ENCODE results near the gene DNAJB5.

The DNAJB5 gene

GRCh38 chr9:34976992-34977391 lies 12.6 kb upstream of the DNAJB5 start:
- no peaks in the 10 kb centered on the region for H3K4me1 ChIP-seq (ENCODE audit: control insufficient read depth, insufficient read depth, low read depth, low read length)
- H2BK5ac ChIP-seq (ENCODE audit: low read depth, low read length, poor library complexity, severe bottlenecking): no peak overlapping the region
- peaks cover 66 to 67% of the 10 kb centered on the region in 2 experiments for H3K27me3 ChIP-seq (ENCODE audit: control insufficient read depth in 1 of 2, insufficient read depth in 1 of 2, low read length in 2 of 2)
- no peak overlapping the region for H2BK120ac ChIP-seq (ENCODE audit: low read depth, low read length)
- H3K9ac ChIP-seq (ENCODE audit: low read length): no peak overlapping the region
- no peak overlapping the region for H2AK5ac ChIP-seq (ENCODE audit: low read length, severe bottlenecking)
- H4K91ac ChIP-seq (ENCODE audit: low read length): no peak overlapping the region
- H2BK15ac ChIP-seq (ENCODE audit: low read depth, poor library complexity, severe bottlenecking): no peak overlapping the region
- H4K8ac ChIP-seq (ENCODE audit: low read length): no peak overlapping the region
- no peak overlapping the region for H3K14ac ChIP-seq (ENCODE audit: low read length in 2 of 2)
- 92% methylated on average over 10 of the region's 11 CpGs for WGBS
- H3K18ac ChIP-seq (ENCODE audit: low read depth in 1 of 2, low read length in 2 of 2): no peak overlapping the region
- DNase-seq: no peak
- no peak overlapping the region for H2AFZ ChIP-seq (ENCODE audit: low read depth, low read length)
- no peak overlapping the region for H3K27ac ChIP-seq (ENCODE audit: low read length, poor library complexity, severe bottlenecking)
- H3K36me3 ChIP-seq (ENCODE audit: control insufficient read depth in 1 of 2, insufficient read depth in 2 of 2, low read depth in 1 of 2, low read length in 2 of 2): no peaks in the 10 kb centered on the region
- no peaks in the 10 kb centered on the region for H3K79me1 ChIP-seq (replicated peaks; ENCODE audit: low read length, poor library complexity, severe bottlenecking)
- H3K9me3 ChIP-seq (ENCODE audit: control insufficient read depth, low read length): no peaks in the 10 kb centered on the region
- H2BK12ac ChIP-seq (ENCODE audit: low read length in 2 of 2): no peak overlapping the region
- no peak overlapping the region for H3K23ac ChIP-seq (ENCODE audit: low read length in 2 of 2)
- no peak overlapping the region for H3K4ac ChIP-seq (ENCODE audit: low read depth in 1 of 2, low read length in 2 of 2)
- no peak overlapping the region for H3K4me2 ChIP-seq (ENCODE audit: low read length, poor library complexity, severe bottlenecking)
- no peak overlapping the region for H3K4me3 ChIP-seq (ENCODE audit: insufficient read depth in 1 of 2, low read depth in 1 of 2, low read length in 2 of 2)

- H3K14ac ChIP-seq (ENCODE audit: low read length in 2 of 2): no peak overlapping the region
- no peak overlapping the region for H3K4me3 ChIP-seq (ENCODE audit: insufficient read depth in 1 of 2, low read depth in 1 of 2, low read length in 2 of 2)
- no peaks in the 10 kb centered on the region for H3K79me1 ChIP-seq (replicated peaks; ENCODE audit: low read length, poor library complexity, severe bottlenecking)
- H2AK5ac ChIP-seq (ENCODE audit: low read length, severe bottlenecking): no peak overlapping the region
- H2BK12ac ChIP-seq (ENCODE audit: low read length in 2 of 2): no peak overlapping the region
- no peak overlapping the region for H3K4me2 ChIP-seq (ENCODE audit: low read length, poor library complexity, severe bottlenecking)
- no peaks in the 10 kb centered on the region for H3K36me3 ChIP-seq (ENCODE audit: control insufficient read depth in 1 of 2, insufficient read depth in 2 of 2, low read depth in 1 of 2, low read length in 2 of 2)
- no peak overlapping the region for H3K18ac ChIP-seq (ENCODE audit: low read depth in 1 of 2, low read length in 2 of 2)
- no peak overlapping the region for H4K91ac ChIP-seq (ENCODE audit: low read length)
- H3K27me3 ChIP-seq (ENCODE audit: control insufficient read depth in 1 of 2, insufficient read depth in 1 of 2, low read length in 2 of 2): peaks cover 61 to 66% of the 10 kb centered on the region in 2 experiments
- no peak overlapping the region for H4K8ac ChIP-seq (ENCODE audit: low read length)
- no peak overlapping the region for H3K23ac ChIP-seq (ENCODE audit: low read length in 2 of 2)
- H2AFZ ChIP-seq (ENCODE audit: low read depth, low read length): no peak overlapping the region
- DNase-seq: no peak
- no peaks in the 10 kb centered on the region for H3K4me1 ChIP-seq (ENCODE audit: control insufficient read depth, insufficient read depth, low read depth, low read length)
- no peaks in the 10 kb centered on the region for H3K9me3 ChIP-seq (ENCODE audit: control insufficient read depth, low read length)
- no peak overlapping the region for H2BK15ac ChIP-seq (ENCODE audit: low read depth, poor library complexity, severe bottlenecking)
- 71% methylated on average over 8 of the region's 11 CpGs for WGBS
- H3K4ac ChIP-seq (ENCODE audit: low read depth in 1 of 2, low read length in 2 of 2): no peak overlapping the region
- H2BK120ac ChIP-seq (ENCODE audit: low read depth, low read length): no peak overlapping the region
- no peak overlapping the region for H3K9ac ChIP-seq (ENCODE audit: low read length)
- no peak overlapping the region for H2BK5ac ChIP-seq (ENCODE audit: low read depth, low read length, poor library complexity, severe bottlenecking)
- H3K27ac ChIP-seq (ENCODE audit: low read length, poor library complexity, severe bottlenecking): no peak overlapping the region
These were observed 9.3 kb upstream of the DNAJB5 start for GRCh38 chr9:34980181-34980761.

GRCh38 chr9:34982361-34982760 lies 7.2 kb upstream of the DNAJB5 start:
- no peak overlapping the region for H2BK12ac ChIP-seq (ENCODE audit: low read length in 2 of 2)
- no peak overlapping the region for H2BK5ac ChIP-seq (ENCODE audit: low read depth, low read length, poor library complexity, severe bottlenecking)
- no peak overlapping the region for H3K4me2 ChIP-seq (ENCODE audit: low read length, poor library complexity, severe bottlenecking)
- H3K36me3 ChIP-seq (ENCODE audit: control insufficient read depth in 1 of 2, insufficient read depth in 2 of 2, low read depth in 1 of 2, low read length in 2 of 2): no peaks in the 10 kb centered on the region
- no peak overlapping the region for H3K14ac ChIP-seq (ENCODE audit: low read length in 2 of 2)
- H3K4ac ChIP-seq (ENCODE audit: low read depth in 1 of 2, low read length in 2 of 2): no peak overlapping the region
- H3K4me3 ChIP-seq (ENCODE audit: insufficient read depth in 1 of 2, low read depth in 1 of 2, low read length in 2 of 2): no peak overlapping the region
- H2BK15ac ChIP-seq (ENCODE audit: low read depth, poor library complexity, severe bottlenecking): no peak overlapping the region
- no peak overlapping the region for H3K27ac ChIP-seq (ENCODE audit: low read length, poor library complexity, severe bottlenecking)
- DNase-seq: no peak
- no peak overlapping the region for H4K8ac ChIP-seq (ENCODE audit: low read length)
- no peaks in the 10 kb centered on the region for H3K9me3 ChIP-seq (ENCODE audit: control insufficient read depth, low read length)
- no peak overlapping the region for H3K9ac ChIP-seq (ENCODE audit: low read length)
- no peak overlapping the region for H2AK5ac ChIP-seq (ENCODE audit: low read length, severe bottlenecking)
- H2BK120ac ChIP-seq (ENCODE audit: low read depth, low read length): no peak overlapping the region
- no peak overlapping the region for H2AFZ ChIP-seq (ENCODE audit: low read depth, low read length)
- WGBS: 79% methylated on average over 7 of the region's 7 CpGs
- no peak overlapping the region for H3K18ac ChIP-seq (ENCODE audit: low read depth in 1 of 2, low read length in 2 of 2)
- H3K4me1 ChIP-seq (ENCODE audit: control insufficient read depth, insufficient read depth, low read depth, low read length): peaks cover 7% of the 10 kb centered on the region
- no peak overlapping the region for H3K23ac ChIP-seq (ENCODE audit: low read length in 2 of 2)
- H4K91ac ChIP-seq (ENCODE audit: low read length): no peak overlapping the region
- H3K27me3 ChIP-seq (ENCODE audit: control insufficient read depth in 1 of 2, insufficient read depth in 1 of 2, low read length in 2 of 2): peaks cover 41 to 53% of the 10 kb centered on the region in 2 experiments
- no peaks in the 10 kb centered on the region for H3K79me1 ChIP-seq (replicated peaks; ENCODE audit: low read length, poor library complexity, severe bottlenecking)

GRCh38 chr9:34983209-34983608 lies 6.3 kb upstream of the DNAJB5 start:
- Histone ChIP-seq H2BK5ac (ENCODE audit: low read depth, low read length, poor library complexity, severe bottlenecking) (no peak overlapping the region), H3K23ac (ENCODE audit: low read length in 2 of 2) (no peak overlapping the region), H3K79me1 (replicated peaks; ENCODE audit: low read length, poor library complexity, severe bottlenecking) (no peaks in the 10 kb centered on the region), H3K36me3 (ENCODE audit: control insufficient read depth in 1 of 2, insufficient read depth in 2 of 2, low read depth in 1 of 2, low read length in 2 of 2) (no peaks in the 10 kb centered on the region), H2BK15ac (ENCODE audit: low read depth, poor library complexity, severe bottlenecking) (no peak overlapping the region), H3K27me3 (ENCODE audit: control insufficient read depth in 1 of 2, insufficient read depth in 1 of 2, low read length in 2 of 2) (peaks cover 35 to 45% of the 10 kb centered on the region in 2 experiments), H3K14ac (ENCODE audit: low read length in 2 of 2) (no peak overlapping the region), H2BK120ac (ENCODE audit: low read depth, low read length) (no peak overlapping the region), H3K4ac (ENCODE audit: low read depth in 1 of 2, low read length in 2 of 2) (no peak overlapping the region), H3K9me3 (ENCODE audit: control insufficient read depth, low read length) (no peaks in the 10 kb centered on the region), H4K91ac (ENCODE audit: low read length) (no peak overlapping the region), H3K4me3 (ENCODE audit: insufficient read depth in 1 of 2, low read depth in 1 of 2, low read length in 2 of 2) (no peak overlapping the region), H3K4me2 (ENCODE audit: low read length, poor library complexity, severe bottlenecking) (no peak overlapping the region), H3K9ac (ENCODE audit: low read length) (no peak overlapping the region), H4K8ac (ENCODE audit: low read length) (no peak overlapping the region), H2AFZ (ENCODE audit: low read depth, low read length) (no peak overlapping the region), H2BK12ac (ENCODE audit: low read length in 2 of 2) (no peak overlapping the region), H3K18ac (ENCODE audit: low read depth in 1 of 2, low read length in 2 of 2) (no peak overlapping the region), H3K27ac (ENCODE audit: low read length, poor library complexity, severe bottlenecking) (no peak overlapping the region), H3K4me1 (ENCODE audit: control insufficient read depth, insufficient read depth, low read depth, low read length) (peaks cover 10% of the 10 kb centered on the region), H2AK5ac (ENCODE audit: low read length, severe bottlenecking) (no peak overlapping the region)
- 100% methylated on average over 2 of the region's 2 CpGs for WGBS
- no peak for DNase-seq
